ENCODE data around the gene BAIAP2L1.

Gene BAIAP2L1

DNA sequence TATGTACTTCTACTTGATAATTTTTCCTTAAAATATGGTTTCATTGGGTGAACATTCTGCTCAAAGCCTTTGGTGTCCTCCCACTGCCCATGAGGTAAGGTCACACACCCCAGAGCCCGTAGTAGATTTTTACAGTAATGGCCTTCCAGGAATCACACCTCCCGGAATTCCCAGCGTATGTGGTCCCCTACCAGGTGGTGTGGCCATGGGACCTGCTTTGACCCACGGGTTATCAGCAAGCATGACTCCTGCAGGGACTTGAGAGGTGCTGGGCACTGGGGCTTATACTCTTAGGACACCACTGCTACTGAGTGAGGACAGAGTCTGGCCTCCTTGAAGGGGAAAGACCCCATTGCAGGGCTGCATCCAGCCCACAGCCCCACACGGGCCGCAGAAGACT lies 42.2 kb downstream of the BAIAP2L1 start:
- no peak for DNase-seq (ENCODE audit: extremely low read depth, low read depth)
- TF ChIP-seq, protein P1, sequence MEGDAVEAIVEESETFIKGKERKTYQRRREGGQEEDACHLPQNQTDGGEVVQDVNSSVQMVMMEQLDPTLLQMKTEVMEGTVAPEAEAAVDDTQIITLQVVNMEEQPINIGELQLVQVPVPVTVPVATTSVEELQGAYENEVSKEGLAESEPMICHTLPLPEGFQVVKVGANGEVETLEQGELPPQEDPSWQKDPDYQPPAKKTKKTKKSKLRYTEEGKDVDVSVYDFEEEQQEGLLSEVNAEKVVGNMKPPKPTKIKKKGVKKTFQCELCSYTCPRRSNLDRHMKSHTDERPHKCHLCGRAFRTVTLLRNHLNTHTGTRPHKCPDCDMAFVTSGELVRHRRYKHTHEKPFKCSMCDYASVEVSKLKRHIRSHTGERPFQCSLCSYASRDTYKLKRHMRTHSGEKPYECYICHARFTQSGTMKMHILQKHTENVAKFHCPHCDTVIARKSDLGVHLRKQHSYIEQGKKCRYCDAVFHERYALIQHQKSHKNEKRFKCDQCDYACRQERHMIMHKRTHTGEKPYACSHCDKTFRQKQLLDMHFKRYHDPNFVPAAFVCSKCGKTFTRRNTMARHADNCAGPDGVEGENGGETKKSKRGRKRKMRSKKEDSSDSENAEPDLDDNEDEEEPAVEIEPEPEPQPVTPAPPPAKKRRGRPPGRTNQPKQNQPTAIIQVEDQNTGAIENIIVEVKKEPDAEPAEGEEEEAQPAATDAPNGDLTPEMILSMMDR (IDR thresholded peaks at IDR 0.05; ENCODE audit: low read depth, low read length, missing control alignments) = no peak
- no peak overlapping the region for H3K4me3 ChIP-seq (replicated peaks; ENCODE audit: low read depth, low read length)

DNA sequence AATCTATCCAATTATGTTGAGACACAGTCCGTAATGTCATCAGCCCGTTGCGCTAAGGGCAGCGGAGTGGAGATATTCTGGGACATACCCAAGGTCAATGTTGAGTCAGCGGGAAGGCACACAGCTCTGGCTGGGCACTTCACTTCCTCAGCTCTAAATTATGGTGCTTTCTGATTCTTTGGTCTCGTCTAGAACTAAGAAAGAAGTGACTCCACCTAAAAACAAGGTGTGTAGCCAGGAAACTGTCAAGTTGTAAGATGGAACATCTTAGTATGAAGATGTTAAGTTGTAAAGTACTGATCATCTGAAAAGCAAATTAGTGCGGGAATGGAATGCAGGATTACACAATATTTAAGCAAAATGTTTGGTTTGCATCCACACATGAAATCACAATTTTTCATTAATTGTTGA lies 43.1 kb downstream of the BAIAP2L1 start:
- no peak for DNase-seq (ENCODE audit: extremely low read depth, low read depth)
- TF ChIP-seq, protein P1 (IDR thresholded peaks at IDR 0.05; ENCODE audit: low read depth, low read length, missing control alignments) = no peak
- H3K4me3 ChIP-seq (replicated peaks; ENCODE audit: low read depth, low read length) = no peak overlapping the region

DNA sequence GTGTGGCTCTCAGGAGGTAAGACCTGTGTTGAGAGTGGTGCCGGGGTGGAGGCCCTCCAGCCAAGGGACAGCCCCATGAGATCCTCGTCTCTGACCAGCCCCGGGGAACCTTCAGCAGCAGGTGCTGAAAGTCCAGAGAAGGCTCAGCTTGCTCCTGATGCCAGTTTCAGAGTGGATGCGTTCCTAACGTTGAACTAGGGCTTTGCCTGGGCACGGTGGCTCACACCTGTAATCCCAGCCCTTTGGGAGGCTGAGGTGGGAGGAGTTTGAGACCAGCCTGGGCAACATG lies 45.7 kb downstream of the BAIAP2L1 start:
- TF ChIP-seq, protein P1 (IDR thresholded peaks at IDR 0.05; ENCODE audit: low read depth, low read length, missing control alignments) = no peak
- no peak overlapping the region for H3K4me3 ChIP-seq (replicated peaks; ENCODE audit: low read depth, low read length)
- DNase-seq (ENCODE audit: extremely low read depth, low read depth) = no peak

DNA sequence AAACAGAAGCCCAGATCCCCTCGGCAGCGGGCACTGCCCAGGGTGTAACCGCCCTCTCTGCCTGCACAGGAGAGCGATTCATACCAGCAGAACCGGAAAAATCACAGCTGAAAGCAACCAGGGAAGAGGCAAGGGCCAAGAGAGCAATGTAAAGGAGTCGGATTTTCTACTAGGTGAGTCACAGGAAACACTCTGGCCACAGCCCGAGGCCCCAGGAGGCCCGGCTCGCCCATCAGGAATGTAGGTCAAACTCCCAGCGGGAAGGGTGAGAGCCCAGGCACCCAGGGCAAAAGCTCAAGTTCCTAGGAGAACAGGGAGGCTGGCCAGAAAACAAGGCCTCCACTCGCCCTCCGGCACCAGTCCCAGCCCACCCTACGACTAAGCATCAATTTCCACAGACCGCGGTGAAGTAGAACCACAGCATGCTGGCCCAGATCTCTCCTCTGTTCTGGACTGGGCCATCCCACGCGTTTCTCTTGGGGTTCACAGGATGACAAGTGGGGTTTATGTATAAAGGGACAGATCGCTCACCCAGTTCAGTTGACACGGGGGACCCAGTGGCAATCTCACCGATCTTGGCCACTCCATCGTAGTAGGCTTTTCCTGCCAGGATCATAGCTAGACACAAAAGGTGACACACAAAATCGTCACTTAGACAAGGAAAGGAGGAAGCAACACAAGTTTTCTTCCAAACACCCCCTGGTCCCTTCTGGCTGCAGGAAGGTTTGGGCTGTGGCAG lies 46.2 kb downstream of the BAIAP2L1 start:
- no peak overlapping the region for H3K4me3 ChIP-seq (replicated peaks; ENCODE audit: low read depth, low read length)
- DNase-seq (ENCODE audit: extremely low read depth, low read depth) = peak; percentile 66
- TF ChIP-seq, protein P1 (IDR thresholded peaks at IDR 0.05; ENCODE audit: low read depth, low read length, missing control alignments) = no peak

DNA sequence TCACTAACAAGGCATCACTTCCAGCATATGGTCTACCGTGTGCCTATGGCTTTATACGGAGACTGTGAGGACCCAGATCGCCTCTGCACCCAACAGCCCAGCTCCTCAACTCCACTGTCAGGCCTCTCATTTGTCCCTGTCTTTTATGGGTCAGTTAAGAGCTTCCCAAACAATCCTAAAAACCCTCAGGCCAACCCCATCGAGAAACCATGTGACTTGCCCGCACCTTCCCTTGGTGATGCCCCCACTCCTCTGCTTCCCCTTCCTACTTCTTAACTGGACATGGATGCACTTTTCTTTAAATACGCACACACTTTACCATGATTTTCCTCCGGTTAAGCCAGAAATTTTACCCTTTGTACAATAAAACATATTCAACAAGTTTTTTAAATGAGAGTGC lies 46.8 kb downstream of the BAIAP2L1 start:
- no peak overlapping the region for H3K4me3 ChIP-seq (replicated peaks; ENCODE audit: low read depth, low read length)
- TF ChIP-seq, protein P1 (IDR thresholded peaks at IDR 0.05; ENCODE audit: low read depth, low read length, missing control alignments) = no peak
- DNase-seq (ENCODE audit: extremely low read depth, low read depth) = no peak

DNA sequence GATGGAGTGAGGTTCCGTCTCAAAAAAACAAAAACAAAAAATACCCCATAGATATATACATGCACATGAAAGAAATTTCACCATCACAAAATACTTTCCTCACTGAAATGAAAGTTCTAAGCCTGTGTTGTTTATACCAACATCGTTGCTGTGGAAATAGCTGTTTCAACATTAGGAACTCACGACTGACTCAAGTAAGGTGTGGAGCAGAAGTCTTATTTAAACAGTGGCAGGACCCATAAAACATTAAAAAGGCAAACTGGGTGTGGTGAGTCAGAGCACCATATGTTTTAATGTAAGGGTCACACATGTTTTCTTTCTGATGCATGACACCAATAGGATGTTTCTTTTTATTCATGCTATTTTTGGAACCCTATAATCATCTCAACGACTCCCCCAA lies 48.3 kb downstream of the BAIAP2L1 start:
- no peak overlapping the region for H3K4me3 ChIP-seq (replicated peaks; ENCODE audit: low read depth, low read length)
- DNase-seq (ENCODE audit: extremely low read depth, low read depth) = peak; percentile 90
- TF ChIP-seq, protein P1 (IDR thresholded peaks at IDR 0.05; ENCODE audit: low read depth, low read length, missing control alignments) = no peak

DNA sequence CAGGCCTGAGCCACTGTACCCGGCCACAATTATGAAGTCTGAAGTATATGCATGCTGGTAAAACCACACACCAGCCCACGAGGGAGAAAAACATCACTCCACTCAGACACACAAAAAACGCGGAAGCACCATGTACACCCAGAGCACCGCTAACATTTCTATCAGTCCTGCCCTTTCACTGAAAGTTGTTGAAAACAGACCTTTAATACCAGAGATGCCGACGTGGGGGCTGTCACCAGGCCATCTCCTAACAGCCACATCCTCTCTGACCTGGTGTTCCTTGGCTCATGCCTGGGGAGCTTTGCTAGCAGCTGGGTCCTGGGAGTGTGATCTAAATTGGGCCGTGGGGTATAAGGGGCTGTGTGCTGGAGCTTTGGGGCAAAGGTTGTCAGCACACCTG lies 49.8 kb downstream of the BAIAP2L1 start:
- no peak overlapping the region for H3K4me3 ChIP-seq (replicated peaks; ENCODE audit: low read depth, low read length)
- TF ChIP-seq, protein P1 (IDR thresholded peaks at IDR 0.05; ENCODE audit: low read depth, low read length, missing control alignments) = no peak
- DNase-seq (ENCODE audit: extremely low read depth, low read depth) = no peak

Data from HFF-Myc (cell line).